HG03159 (cell line): Measurements from ENCODE around the gene UGT2B28.
A peak's percentile ranks its signal among the peaks of the same experiment; 100 is the strongest.
"Not testable (repeated sequence)": the region's sequence is repeated elsewhere in the genome, so short reads cannot be mapped to it uniquely, and the experiment has no call there.

Experiments
- ATAC-seq: cut with Tn5 transposase; IDR thresholded peaks from one replicate; pipeline ENCODE4 v1.9.1; 2021; ENCODE audit warnings: mild to moderate bottlenecking, moderate library complexity; ENCODE audit not compliant: unreplicated experiment

Gene UGT2B28

DNA sequence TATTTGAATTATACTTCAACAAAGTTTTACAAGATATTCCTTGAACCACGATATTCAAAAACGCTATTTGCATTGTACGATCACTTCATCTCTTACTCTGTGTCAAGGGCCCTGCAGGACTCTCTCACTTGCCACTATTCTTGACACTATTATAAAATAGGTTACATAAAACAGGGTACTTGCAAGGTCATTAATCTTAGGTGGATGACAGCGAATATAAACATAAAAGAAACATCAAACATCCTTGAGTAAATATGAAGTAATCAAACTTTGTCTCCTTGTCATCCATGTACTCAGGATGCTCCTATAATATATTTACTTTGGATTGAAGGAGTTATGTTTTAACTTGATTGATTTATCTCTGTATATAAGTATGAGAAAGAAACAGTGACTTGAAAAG is at the start of gene UGT2B28:
Gene UGT2B28, plus strand, starts transcription at position 395 of the 400 bp plus-strand sequence. CDS start 26 bp downstream, outside the sequence.
- ATAC-seq, result not testable (repeated sequence)

DNA sequence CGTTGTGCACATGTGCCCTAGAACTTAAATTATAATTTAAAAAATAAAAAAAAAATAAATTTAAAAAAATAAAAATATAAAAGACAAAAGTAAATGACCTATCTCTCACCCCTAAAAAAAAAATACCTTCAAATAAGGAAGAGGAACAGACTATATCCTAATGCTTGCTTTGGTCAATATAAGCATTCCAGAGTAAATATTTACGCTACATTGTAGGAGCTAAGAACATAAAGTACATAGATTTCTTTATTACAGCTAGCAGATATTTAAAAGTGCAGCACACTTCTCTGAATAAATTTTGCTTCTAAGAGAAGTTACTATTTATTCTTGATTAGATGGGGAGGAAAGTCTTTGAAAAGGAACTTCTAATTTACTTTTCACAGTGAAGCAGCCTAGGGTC is 41.2 kb upstream of the UGT2B28 start:
- no peak for ATAC-seq

DNA sequence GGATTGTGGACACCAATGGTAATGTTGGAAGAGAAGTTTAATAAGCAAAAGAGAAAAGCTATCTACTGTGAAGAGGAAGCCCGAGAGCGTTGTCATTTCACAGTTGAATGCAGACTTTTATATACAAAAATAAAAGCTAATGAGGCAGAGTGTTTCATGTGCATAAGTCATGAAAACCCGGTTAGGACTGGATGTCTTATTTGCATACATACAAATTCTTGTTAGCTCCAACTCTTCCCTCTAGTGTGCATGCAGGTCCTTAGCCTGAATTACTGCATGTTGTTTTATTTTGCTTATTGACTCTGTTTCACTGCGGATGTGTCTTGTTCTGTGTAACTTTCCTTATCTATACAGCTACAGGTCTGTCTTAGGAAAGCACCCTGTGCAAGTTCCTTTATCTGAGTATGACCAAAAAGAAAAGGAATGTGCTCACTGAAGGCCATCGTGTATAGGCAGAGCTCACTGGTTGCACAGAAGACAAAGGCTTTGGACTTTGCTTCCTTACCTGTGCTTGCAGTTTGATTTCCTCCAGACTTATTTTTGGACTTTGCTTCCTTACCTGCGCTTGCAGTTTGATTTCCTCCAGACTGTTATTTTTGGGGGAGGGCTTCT is 40.6 kb upstream of the UGT2B28 start:
- ATAC-seq, result no peak

DNA sequence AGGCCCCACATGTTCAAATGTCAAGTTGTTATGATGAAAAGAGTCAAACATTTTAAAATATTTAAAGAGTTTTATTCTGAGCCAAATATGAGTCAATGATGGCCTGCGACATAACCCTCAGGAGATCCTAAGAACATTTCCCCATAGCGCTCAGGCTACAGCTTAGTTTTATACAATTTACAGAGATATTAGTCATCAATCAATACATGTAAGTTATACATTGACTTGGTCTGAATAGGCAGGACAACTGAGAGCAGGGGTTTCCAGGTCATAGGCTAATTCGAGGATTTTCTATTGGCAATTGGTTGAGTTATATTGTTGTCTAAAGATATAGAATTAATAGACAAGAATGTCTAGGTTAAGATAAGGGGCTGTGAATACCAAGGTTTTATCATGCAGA is 39.5 kb upstream of the UGT2B28 start:
- ATAC-seq, result not testable (repeated sequence)

DNA sequence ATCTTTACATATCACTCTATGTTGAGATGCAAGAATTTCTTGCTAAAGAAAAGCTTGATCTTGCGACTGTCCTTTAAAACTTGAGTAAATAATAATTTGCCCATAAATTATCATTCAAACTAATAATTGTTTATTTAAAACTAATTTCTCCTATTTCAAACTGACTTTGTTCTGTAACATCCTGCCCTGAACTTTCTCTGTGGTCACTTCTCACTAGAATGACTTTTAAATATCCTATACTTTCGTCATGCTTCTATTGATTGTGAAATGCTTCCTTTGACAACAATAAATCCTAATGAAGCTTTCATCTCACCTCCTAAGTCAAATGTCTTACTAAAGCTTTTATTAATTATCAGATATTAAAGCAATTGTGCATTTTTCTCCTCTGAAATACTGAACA is 38.5 kb upstream of the UGT2B28 start:
- not testable (repeated sequence) for ATAC-seq

DNA sequence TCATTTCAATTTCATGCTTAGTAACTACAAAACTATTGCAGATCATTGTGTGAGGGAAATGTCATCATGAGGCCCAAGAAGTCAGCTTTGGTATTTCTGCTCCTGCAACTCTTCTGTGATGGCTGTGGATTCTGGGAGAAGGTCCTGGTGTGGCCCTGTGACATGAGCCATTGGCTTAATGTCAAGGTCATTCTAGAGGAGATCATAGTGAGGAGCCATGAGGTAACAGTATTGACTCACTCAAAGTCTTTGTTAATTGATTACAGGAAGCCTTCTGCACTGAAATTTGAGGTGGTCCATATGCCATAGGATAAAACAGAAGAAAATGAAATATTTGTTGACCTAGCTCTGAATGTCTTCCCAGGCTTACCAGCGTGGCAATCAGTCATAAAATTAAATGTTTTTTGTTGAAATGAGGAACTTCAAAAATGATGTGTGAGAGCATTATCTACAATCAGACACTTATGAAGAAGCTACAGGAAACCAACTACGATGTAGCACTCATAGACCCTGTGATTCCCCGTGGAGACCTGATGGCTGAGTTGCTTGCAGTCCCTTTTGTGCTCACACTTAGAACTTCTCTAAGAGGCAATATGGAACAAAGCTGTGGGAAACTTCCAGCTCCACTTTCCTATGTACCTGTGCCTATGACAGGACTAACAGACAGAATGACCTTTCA is 37.6 kb upstream of the UGT2B28 start:
- ATAC-seq, result not testable (repeated sequence)

DNA sequence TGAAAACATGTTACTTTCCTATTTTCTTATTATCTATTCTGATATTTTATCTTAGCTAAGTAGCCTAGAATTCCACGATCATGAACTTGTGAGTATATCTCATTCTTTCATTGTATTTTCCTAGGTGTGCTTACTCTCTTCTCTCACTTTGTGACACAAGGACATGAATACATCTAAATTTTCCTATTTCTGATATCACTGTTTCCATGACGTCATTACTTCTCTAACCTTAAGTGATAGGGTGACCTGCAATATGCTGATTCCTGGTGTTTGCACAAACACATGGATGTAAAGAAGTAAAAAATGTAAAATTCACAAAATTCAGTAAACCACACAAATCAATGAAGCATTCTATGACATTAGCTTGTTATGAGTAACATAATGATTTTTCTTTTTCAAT is 29.4 kb upstream of the UGT2B28 start:
- not testable (repeated sequence) for ATAC-seq

DNA sequence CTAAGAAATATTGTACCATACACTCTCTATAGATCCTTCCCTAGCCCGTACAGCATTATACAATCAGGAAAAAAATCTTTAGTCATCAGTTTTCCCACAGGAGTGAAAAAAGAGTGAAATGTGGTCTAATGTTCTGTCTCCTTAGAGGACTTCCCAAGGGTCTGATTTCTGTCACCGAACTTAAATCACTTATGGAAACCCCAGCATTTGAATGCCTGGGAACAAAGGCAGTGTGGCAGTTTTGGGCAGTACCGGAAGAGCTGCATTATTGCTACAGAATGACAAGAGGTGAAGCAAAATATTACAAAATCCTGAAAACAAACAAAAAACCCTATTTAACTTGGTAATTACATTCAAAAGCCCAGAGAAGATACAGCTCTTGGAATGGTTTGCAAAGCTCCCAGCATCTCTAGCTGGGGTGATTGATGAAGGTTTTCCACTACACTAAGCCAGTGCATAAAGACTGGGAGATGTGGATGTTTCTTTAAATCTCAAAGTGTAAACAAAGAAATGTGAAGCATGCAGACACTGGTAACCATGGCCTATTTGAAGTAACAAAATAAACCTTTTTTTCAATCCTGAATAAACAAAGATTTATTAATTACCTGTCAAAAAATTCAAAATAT is 27.0 kb upstream of the UGT2B28 start:
- not testable (repeated sequence) for ATAC-seq

DNA sequence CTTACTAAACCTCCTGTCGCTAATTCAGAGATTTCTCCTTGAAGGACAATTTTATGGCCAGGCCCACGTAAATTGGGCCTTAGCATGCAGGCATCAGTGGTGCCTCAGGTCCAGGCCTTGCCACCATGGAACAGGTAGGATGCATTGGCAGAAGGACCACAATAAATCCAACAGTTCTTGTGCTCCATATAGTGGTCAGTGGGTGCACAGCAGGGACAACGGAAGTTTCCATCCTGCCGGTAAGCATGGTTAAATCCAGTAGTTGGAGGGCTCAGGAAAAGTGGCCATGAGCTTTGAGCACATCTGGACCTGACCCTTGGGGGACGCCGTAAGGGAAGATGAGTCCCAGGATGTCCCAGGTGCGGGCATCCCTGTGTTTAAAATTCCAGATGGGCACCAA is 11.7 kb upstream of the UGT2B28 start:
- ATAC-seq, result not testable (repeated sequence)

DNA sequence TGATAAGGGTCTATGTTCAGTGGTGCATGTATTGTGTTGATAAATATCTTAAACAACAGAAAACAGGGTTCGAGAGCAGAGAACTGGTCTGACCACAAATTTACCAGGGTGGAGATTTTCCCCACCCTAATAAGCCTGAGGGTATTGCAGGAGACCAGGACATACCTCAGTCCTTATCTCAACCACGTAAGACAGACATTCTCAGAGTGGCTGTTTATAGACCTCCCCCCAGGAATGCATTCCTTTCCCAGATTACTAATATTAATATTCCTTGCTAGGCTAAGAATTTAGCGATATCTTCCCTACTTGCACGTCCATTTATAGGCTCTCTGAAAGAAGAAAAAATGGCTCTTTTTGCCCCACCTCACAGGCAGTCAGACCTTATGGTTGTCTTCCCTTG is 16.1 kb downstream of the UGT2B28 start:
- ATAC-seq, result not testable (repeated sequence)

DNA sequence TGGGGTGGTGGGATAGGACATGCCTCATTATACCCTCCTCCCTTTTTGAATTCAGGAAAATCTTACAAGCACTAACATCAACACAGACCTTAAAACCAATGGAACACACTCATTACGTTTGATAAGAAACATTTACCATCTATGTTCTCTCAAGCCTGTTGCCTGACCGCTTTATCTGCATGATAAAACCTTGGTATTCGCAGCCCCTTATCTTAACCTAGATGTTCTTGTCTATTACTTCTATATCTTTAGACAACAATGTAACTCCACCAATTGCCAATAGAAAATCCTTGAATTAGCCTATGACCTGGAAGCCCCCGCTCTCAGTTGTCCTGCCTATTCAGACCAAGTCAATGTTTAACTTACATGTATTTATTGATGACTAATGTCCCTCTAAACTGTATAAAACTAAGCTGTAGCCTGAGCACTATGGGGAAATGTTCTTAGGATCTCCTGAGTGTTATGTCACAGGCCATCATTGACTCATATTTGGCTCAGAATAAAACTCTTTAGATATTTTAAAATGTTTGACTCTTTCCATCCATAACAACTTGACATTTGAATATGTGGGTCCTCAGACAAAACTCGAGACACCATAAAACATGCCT is 28.3 kb downstream of the UGT2B28 start:
- not testable (repeated sequence) for ATAC-seq

DNA sequence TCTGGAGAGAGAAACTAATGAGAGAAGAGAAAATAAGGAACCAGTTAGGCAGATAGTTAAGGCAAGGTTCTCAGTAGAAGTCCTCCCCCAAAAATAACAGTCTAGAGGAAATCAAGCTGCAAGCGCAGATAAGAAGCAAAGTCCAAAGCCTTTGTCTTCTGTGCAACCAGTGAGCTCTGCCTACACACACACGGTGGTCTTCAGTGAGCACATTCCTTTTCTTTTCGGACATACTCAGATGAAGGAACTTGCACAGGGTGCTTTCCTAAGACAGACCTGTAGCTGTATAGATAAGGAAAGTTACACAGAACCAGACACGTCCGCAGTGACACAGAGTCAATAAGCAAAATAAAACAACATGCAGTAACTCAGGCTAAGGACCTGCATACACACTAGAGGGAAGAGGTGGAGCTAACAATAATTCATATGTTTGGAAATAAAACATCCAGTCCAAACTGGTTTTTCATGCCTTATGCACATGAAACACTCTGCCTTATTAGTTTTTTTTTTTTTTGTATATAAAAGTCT is 29.3 kb downstream of the UGT2B28 start:
- ATAC-seq, result not testable (repeated sequence)

DNA sequence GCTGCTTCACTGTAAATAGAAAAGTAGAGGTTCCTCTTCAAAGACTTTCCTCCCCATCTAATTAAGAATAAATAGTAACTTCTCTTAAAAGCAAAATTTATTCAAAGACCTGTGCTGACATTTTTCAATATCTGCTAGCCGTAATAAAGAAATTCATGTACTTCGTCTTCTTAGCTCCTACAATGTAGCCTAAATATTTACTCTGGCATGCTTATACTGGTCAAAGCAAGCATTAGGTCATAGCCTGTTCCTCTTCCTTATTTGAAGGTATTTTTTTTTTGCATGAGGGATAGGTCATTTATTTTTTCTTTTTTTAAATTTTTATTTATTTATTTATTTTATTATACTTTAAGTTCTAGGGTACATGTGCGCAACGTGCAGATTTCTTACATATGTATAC is 30.0 kb downstream of the UGT2B28 start:
- ATAC-seq, result not testable (repeated sequence)

DNA sequence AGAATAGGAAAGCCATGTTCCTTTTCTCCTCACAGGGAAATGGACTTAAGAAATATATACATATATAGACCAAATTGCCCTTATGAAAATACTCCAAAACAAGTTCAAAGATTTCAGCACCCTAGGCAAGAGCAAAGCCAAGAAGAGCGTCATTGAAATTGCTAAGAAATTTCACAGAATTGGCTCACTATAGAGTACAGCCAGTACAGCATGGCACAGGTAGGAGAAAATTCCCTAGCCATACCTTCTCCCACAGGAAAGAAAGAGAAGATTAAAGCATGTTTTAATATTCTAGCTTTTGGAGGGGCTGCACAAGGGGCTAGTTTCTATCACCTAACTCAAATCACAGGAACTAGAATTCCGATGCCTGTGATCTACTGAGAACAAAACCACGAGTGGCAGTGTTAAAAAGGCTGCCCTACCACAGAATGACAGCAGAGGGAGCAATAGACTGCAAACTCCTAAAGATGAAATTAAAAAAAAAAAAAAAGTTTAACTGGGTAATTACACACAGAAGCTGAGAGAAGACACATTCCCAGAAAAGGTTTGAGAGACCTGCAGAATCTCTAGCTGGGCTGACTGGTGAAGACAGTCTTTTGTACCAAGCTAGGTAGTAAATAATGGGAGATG is 37.5 kb downstream of the UGT2B28 start:
- peak; percentile 84 for ATAC-seq

DNA sequence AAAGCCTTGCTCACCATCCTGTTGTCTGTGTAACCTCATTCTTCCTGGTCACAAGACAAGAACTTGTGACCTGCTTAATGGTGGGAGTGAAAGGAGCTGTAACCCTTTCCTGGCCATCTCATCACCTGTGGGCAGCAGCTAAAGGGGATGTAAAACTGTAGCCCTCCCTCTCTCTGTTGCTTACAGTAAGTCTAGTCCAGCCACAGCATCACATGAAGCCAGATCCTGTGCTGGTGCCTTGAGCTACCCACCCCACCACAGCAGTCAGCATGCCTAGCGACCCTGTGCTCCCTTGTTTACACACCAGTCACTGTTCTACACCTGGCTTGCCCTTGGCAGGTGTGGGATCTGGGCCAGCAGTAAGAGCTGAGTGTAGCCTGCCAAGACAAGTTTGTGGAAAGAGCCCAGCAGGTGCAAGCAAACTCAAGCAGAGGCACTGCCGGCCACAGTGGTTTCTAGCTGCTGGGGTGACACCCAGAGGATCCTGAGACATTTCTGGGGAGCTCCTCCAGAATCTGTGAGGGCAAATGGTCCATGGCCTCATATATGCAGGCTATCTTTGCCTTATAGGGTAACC is 41.0 kb downstream of the UGT2B28 start:
- ATAC-seq, result no peak

DNA sequence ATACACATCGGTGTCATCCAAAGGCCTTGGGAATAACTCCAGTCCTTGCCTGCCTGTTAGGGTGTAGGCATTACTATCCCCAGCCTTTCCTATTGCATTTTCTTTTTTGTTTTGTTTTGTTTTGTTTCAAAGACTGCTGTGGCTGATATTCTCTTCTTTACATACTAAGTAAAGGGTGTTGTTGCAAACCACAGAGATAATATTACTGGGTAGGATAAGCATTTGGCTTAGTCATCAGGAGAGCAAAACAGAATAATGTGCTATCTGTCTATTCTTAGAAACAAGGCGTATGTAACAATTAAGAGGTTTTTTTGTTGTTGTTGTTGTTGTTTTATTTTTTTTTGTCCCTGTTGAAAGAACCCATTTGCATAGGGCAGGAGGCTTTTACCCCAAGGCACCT is 41.8 kb downstream of the UGT2B28 start:
- no peak for ATAC-seq

DNA sequence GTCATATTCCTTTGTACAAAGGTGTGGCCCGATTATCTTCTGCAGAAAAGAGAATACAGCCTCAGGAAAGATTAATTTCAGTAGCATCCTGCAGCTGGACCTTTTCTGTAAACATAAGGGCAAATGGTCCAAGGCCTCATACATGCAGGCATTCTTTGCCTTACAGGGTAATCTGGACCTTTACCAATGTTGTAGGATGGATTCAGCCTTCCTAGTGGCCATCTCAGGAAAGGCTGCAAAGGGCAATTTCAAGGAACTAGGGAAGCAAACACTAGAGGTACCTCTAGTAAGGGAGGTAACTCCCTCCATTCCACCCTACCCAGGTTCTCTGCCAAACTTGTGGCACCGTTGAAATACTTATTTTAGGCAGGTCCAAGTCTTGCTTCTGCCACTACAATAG is 43.0 kb downstream of the UGT2B28 start:
- no peak for ATAC-seq

DNA sequence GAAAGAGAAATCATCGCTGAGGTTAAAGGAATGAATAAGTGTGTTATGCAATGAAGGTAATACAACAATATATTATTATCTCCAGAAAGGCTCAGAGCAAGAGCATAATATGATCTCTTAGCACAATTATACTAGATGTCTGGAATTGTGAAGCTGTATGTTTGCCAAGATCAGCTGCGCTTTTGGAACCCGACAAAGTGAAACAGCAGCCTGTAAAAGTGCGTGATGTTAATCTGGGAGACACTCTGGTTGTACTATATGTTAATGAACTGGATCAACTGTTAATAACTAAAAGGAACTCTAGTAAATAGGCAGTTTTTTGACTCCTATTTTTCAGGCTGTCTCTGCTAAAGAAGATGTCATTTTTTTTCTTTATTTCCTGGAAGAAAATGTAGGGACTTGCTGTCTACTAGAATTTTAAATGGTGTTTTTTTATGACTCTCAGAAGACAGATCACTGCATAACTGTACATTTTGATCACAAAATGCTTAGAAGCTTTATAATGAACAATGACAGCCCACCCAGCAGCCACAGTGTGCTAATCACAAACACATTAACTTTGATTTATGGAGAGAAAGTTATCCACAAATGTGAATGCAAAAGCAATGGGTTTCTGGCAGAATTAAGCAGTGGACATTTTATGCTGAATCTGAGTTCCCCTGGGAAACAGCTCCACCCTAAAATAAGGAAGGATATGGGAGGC is 50.2 kb downstream of the UGT2B28 start:
- ATAC-seq, result no peak

DNA sequence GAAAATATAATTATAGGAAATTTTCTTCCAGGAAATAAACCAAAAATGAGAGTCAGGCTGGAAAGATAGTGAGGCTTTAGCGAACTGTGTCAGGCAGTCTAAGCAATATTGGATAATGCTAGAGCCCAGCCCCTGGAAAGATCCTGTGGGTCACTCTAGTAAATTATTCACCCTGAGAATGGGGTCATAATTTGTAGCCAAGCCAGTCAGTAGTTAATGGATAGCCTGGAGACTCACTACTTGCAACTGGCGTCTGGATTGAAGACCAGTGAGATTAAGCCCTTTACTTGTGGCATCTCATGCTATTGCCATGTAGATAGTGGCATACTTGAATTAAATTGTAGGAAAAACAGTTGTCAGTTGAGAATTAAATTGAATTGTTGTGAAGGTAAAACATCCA is 51.0 kb downstream of the UGT2B28 start:
- not testable (repeated sequence) for ATAC-seq

DNA sequence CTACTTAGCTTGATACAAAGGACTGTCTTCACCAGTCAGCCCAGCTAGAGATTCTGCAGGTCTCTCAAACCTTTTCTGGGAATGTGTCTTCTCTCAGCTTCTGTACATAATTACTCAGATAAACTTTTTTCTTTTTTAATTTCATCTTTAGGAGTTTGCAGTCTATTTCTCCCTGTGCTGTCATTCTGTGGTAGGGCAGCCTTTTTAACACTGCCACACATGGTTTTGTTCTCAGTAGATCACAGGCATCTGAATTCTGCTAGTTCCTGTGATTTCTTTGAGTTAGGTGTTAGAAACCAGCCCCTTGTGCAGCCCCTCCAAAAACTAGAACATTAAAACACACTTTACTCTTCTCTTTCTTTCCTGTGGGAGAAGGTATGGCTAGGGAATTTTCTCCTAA is 55.2 kb downstream of the UGT2B28 start:
- not testable (repeated sequence) for ATAC-seq
